ENCODE data around the gene GSN. TPM values are rescaled to one million over a fixed set of nuclear protein-coding genes. Genes with fewer than 3 reads are reported as not detected.

Gene GSN
- total RNA-seq, 2 experiments from 2014 or later, result 2.6 to 2.7 TPM

GRCh38 chr9:121331992-121332685 lies 64.2 kb downstream of the GSN start:
- intact Hi-C loops (cut with DNase I, micrococcal nuclease), result no loop called here
- ATAC-seq (ENCODE audit: poor library complexity) (no peak), DNase-seq (no peak)
- Histone ChIP-seq H3K27ac (ENCODE audit: low read depth in 1 of 2, low read length in 2 of 2) (no peak overlapping the region), H3K9me3 (ENCODE audit: control insufficient read depth in 1 of 2, insufficient read depth in 1 of 2, low read length in 2 of 2) (no peaks in the 10 kb centered on the region), H3K36me3 (ENCODE audit: insufficient read depth, low read length) (peaks cover 10% of the 10 kb centered on the region), H3K4me1 (ENCODE audit: insufficient read depth, low read length) (no peaks in the 10 kb centered on the region), H3K4me3 (ENCODE audit: low read length) (no peak overlapping the region), H3K27me3 (ENCODE audit: control insufficient read depth in 1 of 2, insufficient read depth in 2 of 2, low read length in 2 of 2) (no peaks in the 10 kb centered on the region)
- ChIA-PET CTCF (interaction anchor here (1.4 kb wide), 1 partner anchor 12 kb away, joined by 4 read pairs; no protein-coding TSS in a partner anchor), POLR2A (no interaction called here)
- Mint-ChIP-seq H3K4me1 (ENCODE audit: low read depth) (no peaks in the 10 kb centered on the region), H3K27ac (no peak overlapping the region), H3K4me3 (no peak overlapping the region), H3K27me3 (no peaks in the 10 kb centered on the region), H3K9me3 (no peaks in the 10 kb centered on the region), H3K36me3 (ENCODE audit: low read depth) (no peaks in the 10 kb centered on the region)
- no peak for TF ChIP-seq CTCF (IDR thresholded peaks at IDR 0.05)

- TF ChIP-seq CTCF (IDR thresholded peaks at IDR 0.05), result no peak
- H3K9me3 Mint-ChIP-seq, result no peaks in the 10 kb centered on the region
- CTCF ChIA-PET, result interaction anchor here (1.2 kb wide), 1 partner anchor 15 kb away, joined by 4 read pairs; no protein-coding TSS in a partner anchor
- DNase-seq (no peak), ATAC-seq (ENCODE audit: poor library complexity) (no peak)
- POLR2A ChIA-PET, result no interaction called here
- no peak overlapping the region for H3K4me3 ChIP-seq (ENCODE audit: low read length)
- no peaks in the 10 kb centered on the region for H3K27me3 Mint-ChIP-seq
- H3K27ac Mint-ChIP-seq, result no peak overlapping the region
- no peak overlapping the region for H3K4me3 Mint-ChIP-seq
- H3K9me3 ChIP-seq (ENCODE audit: control insufficient read depth in 1 of 2, insufficient read depth in 1 of 2, low read length in 2 of 2), result no peaks in the 10 kb centered on the region
- H3K4me1 ChIP-seq (ENCODE audit: insufficient read depth, low read length), result no peaks in the 10 kb centered on the region
- no peak overlapping the region for H3K27ac ChIP-seq (ENCODE audit: low read depth in 1 of 2, low read length in 2 of 2)
- intact Hi-C loops (cut with DNase I, micrococcal nuclease), result no loop called here
- no peaks in the 10 kb centered on the region for H3K4me1 Mint-ChIP-seq (ENCODE audit: low read depth)
- H3K36me3 ChIP-seq (ENCODE audit: insufficient read depth, low read length), result peaks cover 20% of the 10 kb centered on the region
- H3K27me3 ChIP-seq (ENCODE audit: control insufficient read depth in 1 of 2, insufficient read depth in 2 of 2, low read length in 2 of 2), result no peaks in the 10 kb centered on the region
- peaks cover 11% of the 10 kb centered on the region for H3K36me3 Mint-ChIP-seq (ENCODE audit: low read depth)
Measured at GRCh38 chr9:121333950-121334773, 66.2 kb downstream of the GSN start.

- Mint-ChIP-seq H3K4me1 (ENCODE audit: low read depth) (no peaks in the 10 kb centered on the region), H3K27ac (no peak overlapping the region), H3K27me3 (no peaks in the 10 kb centered on the region), H3K9me3 (no peaks in the 10 kb centered on the region), H3K36me3 (ENCODE audit: low read depth) (peaks cover 24% of the 10 kb centered on the region), H3K4me3 (no peak overlapping the region)
- POLR2A ChIA-PET, result no interaction called here
- DNase-seq, result no peak
- Histone ChIP-seq H3K4me3 (ENCODE audit: low read length) (no peak overlapping the region), H3K27ac (ENCODE audit: low read depth in 1 of 2, low read length in 2 of 2) (no peak overlapping the region), H3K4me1 (ENCODE audit: insufficient read depth, low read length) (no peaks in the 10 kb centered on the region), H3K27me3 (ENCODE audit: control insufficient read depth in 1 of 2, insufficient read depth in 2 of 2, low read length in 2 of 2) (no peaks in the 10 kb centered on the region), H3K9me3 (ENCODE audit: control insufficient read depth in 1 of 2, insufficient read depth in 1 of 2, low read length in 2 of 2) (no peaks in the 10 kb centered on the region), H3K36me3 (ENCODE audit: insufficient read depth, low read length) (peaks cover 40% of the 10 kb centered on the region)
- intact Hi-C loops (cut with DNase I, micrococcal nuclease), result no loop called here
- CTCF ChIA-PET, result no interaction called here
- no peak for ATAC-seq (ENCODE audit: poor library complexity)
- no peak for TF ChIP-seq CTCF (IDR thresholded peaks at IDR 0.05)
Measured at GRCh38 chr9:121336665-121337064, 68.7 kb downstream of the GSN start.

Measured in CD4-positive, alpha-beta T cell (primary cell).